C1 segment of cervical spinal cord (tissue), 14 donors: Measurements from ENCODE around the gene OR10V1.
A peak's percentile ranks its signal among the peaks of the same experiment; 100 is the strongest.

Experiments
- DNase-seq, 14 donors: peaks; one replicate each; lab custom pipeline; 2025; lab: John Stamatoyannopoulos, UW

OR10V1 gene, protein sequence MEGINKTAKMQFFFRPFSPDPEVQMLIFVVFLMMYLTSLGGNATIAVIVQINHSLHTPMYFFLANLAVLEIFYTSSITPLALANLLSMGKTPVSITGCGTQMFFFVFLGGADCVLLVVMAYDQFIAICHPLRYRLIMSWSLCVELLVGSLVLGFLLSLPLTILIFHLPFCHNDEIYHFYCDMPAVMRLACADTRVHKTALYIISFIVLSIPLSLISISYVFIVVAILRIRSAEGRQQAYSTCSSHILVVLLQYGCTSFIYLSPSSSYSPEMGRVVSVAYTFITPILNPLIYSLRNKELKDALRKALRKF

DNA sequence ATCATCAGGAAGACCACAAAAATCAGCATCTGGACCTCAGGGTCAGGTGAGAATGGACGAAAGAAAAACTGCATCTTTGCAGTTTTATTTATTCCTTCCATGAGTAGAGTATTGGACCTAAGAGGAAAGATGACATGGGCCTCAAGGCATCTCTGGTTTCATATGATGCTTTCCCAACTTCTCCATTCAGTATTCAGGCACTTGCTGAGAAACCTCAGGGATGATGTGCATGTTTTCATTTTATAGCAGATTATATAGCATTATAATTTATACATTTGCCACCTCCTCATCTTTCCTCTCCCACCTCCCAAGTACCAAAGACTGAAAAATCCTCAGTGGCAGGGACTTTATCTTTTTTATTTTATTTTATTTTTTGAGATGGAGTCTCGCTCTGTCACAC, at the start of gene OR10V1:
TSS of gene OR10V1 (minus strand) at position 101 of the 400 bp plus-strand sequence. CDS start at position 101, 0 bp downstream.
- DNase-seq, result no peak

DNA sequence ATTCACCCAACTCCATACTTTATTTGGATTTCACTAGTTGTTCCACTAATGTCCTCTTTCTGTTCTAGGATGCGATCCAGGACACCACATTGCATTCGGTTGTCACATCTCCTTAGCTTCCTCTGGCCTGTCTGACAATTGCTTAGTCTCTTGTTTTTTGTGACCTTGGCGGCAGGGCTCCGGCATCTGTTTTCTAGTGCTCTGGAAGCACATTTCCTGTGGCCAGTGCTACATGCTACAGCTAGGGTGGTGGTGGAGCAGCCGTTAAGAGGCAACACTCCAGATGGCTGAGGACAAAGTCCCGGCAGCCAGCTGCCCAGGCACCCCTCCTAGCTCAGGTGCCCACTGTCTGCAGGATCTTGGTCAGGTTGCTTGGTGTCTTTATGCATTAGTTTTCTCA, 48.3 kb upstream of the OR10V1 start:
- DNase-seq, result no peak

DNA sequence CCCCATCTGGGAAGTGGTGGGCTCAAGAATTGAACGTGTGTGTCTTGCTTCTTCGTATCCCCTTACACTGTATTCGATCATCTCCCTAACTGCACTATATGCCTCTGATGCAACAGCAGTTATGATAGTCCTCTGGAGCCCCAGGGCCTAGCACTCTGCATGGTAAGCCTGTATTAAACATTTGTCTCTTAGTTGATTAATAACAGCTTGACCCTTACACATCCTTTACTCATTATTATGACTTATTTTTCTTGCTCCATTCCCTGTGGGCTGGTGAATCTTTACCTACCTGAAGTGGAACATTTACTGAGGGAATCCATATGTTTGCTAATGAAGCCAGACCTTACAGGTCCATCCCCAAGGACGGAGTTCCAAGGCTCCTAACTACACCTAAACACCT, 47.1 kb upstream of the OR10V1 start:
- no peak for DNase-seq

DNA sequence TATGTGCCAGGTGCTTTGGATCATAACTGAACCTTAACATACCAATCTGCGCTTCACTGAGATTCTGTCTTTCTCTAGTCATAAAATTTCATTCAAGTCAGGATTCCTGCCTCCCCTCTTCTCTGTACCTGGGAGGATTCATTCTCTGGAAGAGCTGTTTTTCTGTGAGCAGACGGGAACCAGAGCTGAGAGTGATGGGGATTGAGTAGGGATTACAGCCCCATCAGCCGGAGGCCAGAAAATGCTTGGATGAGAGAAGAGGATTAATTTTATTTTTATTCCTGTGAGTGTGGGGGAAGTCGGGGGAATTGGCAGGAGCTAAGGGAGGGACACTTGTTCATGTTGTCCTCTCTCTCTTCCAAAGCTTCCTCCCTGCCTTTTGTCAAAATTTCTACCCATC, 46.3 kb upstream of the OR10V1 start:
- DNase-seq, result no peak

DNA sequence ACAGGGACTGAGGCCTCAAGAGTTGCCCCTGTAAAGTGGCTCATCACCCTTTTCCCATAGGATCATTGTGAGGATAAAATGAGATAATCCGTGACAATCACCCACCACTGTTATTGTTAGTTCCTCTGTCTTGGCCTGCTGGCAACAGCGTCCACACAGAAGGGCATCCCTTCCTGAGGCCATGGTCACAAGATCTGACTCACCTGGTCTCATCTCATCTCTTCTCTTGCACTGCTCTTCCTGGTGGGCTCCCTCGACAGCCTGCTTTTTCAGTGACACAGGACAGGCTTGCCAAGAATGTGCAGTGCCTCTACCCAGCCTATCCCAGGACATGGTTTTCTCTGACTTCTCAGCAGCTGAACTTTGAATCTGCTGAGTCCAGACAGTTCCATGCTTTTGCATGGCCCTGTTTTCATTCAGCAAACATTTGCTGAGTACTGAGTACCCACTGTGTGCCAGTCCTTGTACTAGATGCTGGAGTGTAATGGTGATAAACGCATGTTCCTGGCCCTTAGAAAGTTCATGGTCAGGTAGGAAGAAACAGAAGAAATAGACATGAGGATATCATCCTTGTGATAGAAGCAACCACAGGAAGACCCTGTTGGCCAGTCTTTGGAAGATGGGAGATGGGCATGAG, 44.9 kb upstream of the OR10V1 start:
- no peak for DNase-seq

DNA sequence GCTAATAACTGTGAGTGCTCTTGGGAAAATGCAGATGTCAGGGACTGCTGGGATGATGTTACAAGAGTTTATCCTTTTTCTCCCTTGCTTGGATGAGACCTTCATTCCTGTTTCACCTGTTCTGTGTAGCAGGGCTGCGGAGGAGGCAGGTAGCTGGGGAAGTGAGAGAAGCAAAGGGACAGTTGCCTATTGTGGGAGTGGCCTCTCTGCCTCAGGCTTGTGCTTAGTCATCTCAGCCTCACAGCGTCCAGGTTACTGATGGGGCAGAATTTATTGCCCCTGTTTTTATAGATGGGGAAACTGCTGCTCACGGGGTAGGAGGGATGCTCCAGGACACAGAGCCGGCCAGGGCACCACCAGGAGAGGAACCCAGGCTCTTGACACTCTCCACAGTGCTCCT, 43.2 kb upstream of the OR10V1 start:
- DNase-seq, result peak in 2 of 14 donors; percentile 8 to 21

DNA sequence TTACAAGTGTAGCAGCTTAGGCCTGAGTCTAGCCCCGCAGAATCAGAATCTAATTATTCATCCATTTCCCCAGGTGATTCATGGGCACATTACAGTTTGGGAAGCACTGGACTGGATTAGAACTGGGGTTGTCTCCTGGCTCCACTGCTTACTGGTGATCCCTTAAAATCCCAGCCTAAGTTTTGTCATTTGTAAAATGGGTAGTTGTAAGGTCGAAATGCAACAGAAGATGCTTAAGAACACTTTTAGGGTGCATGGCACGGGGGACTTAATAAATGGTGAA, 42.9 kb upstream of the OR10V1 start:
- no peak for DNase-seq

DNA sequence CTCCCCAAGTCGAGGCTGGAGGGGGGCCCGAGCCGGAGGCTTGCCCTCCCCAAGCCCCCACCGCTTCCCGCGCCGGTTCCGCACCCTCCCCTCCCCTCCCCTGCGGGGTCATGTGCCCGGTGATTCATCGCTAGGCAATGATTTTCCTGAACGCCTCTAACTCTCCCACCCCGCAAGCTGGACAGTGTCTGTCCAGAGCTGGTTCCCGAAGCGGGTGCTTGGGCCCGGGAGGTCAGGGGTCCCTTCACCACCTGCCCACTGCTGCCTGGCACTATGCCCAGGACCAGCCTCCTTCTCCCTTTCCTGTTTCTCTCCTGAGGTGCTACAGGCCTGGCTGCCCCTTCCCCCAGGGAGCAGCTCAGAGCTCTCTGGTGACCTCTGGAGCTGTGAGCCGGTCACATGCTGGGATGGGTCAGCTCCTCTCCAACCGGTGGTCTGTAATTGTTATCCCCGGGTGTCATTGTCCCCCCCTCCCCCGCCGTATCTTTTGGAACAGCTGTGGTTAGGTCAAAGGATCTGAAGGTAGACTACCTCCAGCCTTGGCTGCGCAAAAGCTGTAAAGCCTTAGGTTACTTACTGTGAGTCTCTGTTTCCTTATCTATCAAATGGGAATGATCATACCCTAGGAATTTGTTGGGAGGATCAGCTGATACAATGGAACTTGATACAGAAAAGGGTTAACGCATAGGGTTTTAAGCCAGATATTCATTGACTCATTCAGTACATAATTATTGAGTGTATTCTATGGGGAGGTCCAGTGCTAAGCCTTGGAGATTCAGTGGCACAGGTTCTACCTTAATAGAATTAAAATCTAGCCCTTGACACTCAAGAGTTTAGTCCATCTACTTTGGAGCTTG, 42.3 kb upstream of the OR10V1 start:
- DNase-seq, result peak in 12 of 14 donors; percentile 35 to 85 (median 60)

DNA sequence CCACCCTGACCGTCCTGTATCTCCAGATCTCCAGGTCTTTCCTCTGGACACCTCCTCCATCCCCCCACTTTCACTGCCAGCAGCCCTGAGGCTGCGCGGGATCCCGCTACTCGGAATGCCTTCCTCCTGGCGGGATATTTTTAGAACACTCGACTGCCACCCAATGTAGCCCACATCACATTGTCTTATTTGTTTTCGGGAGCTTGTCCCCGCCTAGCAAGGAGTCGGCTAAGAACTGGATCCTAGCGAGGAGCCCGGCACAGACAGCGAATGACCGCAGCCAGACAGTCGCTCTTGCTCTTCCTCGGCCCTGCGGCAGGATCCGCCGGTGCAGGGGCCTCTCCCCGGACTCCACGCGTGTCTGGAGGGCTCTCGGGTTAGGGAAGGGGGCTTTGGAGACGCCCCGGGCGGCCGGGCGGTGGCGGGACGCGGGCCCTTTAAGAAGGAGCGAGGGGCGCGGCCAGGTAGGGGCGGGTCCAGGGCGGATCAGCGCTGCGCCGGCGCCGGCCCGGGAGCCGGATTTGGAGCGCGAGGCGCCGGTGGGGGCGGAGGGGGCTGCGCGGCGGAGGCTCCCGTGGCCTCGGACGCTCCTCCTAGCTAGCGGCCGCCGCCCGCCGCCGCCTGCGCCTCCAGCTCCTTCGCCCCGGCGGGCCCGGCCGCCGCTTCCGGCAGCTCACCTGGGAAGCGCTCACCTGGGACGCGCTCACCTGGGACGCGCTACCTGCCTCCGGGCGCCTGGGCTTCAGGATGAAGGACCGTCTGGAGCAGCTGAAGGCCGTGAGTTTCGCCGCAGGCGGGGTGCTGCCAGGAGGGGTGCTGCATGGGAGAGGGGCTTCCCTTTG, 41.4 kb upstream of the OR10V1 start, which contains the start of gene STX3:
TSS of gene STX3 (plus strand) at position 518 of the 842 bp plus-strand sequence. CDS start at position 748, 230 bp downstream.
- peak in 12 of 14 donors; percentile 28 to 81 (median 54) for DNase-seq

DNA sequence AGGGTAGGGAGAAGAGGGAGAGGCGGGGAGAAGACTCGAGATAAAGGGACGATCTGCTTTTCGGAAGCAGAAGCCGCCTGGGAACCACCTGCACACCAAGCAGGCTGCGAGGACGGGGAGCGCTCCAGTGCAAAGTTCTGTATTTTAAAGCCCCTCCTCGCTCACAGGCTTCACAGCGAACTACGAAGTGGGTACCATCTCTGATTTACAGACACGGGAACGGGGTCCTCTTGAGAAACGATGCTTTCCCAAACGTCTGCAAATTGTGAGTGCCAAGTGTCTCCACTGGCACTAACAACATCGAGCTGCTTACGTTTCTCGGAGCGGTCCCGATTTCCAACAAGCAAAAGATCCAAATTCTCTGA, 40.8 kb upstream of the OR10V1 start:
- peak in 4 of 14 donors; percentile 40 to 66 (median 48) for DNase-seq

DNA sequence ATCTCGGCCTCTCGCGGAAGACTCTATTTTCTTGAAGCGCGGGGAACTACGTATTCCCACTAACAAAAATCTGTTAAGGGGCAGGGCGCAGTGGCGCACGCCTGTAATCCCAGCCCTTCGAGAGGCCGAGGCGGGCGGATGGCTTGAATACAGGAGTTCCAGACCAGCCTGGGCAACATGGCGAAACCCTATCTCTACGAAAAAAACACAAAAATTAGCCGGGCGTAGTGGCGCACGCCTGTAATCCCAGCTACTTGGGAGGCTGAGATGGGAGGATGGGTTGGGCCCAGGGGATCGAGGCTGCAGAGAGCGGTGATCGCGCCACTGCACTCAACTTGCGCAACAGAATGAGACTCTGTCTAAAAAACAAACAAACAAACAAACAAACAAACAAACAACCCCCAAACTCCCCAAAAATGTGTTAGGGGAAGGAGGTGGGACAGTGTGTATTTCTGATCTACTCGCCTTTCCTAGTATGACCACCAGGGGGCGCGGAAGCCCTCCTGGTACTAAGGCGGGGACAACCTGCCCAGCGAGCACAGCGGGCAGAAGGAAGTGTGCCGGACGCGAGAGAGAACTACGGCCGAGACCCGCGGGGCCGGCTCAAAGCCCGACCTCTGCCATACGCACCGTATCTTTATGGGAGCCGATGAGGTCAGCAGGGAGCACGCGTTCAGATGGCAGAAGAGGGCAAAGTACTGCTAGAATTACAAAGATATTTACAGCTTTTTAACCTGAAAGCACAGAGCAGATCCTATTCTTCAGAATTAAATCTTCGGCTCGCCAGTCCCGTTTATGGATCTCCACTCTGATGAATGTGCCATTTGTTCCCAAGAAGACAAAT, 40.2 kb upstream of the OR10V1 start:
- DNase-seq, result peak in 13 of 14 donors; percentile 26 to 82 (median 68)

DNA sequence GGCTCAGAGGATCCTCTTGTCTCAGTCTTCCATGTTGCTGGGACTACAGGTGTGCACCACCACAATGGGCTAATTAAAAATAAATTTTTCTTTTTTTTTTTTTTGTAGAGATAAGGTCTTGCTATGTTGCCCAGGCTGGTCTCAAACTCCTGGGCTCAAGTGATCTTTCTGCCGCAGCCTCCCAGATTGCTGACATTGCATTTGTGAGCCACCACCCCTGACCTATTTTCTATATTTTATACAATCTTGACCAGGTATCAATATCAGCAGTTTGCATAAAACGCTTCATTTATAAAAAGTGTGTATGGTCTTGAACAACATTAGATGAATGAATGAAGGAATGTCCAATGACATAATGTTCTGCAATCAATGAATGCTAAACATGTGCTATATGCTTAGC, 32.5 kb upstream of the OR10V1 start:
- no peak for DNase-seq

DNA sequence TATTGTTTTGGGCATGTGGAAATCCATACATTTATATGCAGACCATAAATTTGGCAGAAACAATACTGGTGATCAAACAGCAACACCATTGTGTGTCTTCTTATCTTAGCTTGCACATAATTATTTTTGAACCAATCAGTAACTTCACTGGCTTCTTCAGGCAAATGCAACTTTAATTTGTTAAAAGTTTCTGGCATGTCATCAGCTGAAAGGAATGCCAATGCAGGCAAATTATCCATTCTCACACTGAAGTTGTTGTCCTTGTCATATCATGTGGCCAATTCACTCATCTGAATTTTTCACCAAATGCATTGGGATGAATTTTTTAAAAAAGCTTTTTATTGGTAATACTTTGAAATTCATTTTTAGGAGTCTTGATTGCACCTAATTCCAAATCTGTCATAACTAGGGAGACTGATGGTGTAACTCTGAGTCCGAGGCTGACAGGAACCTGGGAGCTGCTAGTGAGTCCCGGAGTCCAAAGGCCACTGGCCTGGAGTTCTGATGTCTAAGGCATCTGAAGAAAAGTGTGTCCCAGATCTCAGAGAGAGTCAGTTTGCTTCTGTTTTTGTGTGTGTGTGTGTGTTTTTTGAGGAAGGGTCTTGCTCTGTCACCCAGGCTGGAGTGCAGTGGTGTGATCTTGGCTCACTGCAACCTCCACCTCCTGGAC, 17.4 kb upstream of the OR10V1 start:
- no peak for DNase-seq

DNA sequence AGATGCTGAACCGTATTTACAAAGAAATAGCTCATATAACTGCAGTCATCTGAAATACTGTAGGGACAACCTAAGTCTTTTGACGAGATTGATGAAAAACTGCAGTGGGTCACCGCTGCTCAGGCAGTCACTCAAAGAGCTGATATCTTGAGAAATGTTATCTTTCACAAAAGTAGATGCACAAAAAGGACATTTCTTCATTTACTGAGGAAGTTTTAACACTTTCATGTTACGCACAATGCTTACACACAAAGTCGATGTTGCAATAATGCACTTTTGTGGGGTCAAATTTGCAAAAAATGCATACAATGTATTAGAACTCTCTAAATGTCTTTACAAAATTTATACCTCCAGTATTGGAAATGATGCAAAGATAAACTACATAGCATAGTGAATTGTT, 16.2 kb upstream of the OR10V1 start:
- DNase-seq, result no peak

DNA sequence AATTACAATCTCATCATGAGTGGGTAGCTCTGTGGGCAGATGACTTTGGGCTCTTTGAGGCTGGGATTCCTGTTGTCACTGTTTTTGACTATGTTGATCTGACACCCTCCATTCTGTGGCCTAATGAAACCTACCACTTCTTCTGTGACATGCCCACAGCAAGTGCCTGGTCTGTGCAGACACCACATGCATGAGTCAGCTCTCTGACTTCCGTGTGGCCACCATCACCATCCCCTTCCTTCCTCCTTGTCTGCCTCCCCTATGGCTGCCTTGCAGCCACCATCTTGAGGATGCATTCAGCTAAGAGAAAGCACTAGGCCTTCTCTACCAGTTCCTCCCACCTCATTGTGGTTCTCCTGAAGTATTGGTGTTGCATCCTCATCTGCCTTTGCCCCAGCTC, 15.3 kb upstream of the OR10V1 start:
- DNase-seq, result no peak

DNA sequence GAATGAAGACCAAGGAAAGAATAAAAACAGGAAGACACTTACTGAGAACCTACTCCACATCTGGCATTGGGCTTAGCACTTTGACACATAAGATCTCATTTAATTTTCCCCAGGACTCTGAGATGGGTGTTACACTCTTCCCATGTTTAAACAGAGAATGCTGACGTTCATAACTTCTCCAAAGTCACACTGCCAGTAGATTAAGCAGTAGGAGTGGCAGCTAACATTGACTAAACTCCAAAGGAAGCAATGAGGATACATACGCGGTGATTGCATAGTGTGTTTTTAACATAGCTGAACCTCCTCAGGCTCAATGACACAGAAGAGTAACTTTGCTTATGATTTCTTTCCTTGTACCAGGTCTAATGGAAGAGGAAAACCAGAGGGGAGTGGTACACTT, 14.5 kb upstream of the OR10V1 start:
- DNase-seq, result no peak

DNA sequence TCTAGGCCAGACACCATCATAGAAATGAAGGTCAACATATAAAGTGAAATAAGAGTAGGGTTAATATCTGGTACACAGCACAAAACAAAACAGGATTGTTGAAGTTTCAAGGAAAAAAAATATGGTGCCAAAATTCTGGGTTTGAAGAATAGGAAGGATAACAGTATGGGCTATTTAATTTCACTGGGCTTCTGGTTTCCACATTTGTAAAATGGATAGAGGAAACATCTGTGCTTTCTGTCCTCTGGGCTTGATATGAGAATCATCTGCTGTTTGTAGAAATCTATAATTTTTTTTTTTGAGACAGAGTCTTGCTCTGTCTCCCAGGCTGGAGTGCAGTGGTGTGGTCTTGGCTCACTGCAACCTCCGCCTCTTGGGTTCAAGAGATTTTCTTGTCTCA, 13.8 kb upstream of the OR10V1 start:
- no peak for DNase-seq

DNA sequence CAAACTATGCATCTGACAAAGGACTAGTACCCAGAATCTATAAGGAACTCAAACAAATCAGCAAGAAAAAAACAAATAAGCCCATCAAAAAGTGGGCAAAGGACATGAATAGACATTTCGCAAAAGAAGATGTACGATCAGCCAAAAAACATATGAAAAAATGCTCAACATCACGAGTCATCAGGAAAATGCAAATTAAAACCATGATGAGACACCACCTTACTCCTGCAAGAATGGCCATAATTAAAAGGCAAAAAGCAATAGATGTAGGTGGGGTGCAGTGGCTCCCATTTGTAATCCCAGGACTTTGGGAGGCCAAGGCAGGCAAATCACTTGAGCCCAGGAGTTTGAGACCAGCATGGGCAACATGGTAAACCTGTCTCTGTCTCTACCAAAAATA, 10.4 kb upstream of the OR10V1 start:
- no peak for DNase-seq

DNA sequence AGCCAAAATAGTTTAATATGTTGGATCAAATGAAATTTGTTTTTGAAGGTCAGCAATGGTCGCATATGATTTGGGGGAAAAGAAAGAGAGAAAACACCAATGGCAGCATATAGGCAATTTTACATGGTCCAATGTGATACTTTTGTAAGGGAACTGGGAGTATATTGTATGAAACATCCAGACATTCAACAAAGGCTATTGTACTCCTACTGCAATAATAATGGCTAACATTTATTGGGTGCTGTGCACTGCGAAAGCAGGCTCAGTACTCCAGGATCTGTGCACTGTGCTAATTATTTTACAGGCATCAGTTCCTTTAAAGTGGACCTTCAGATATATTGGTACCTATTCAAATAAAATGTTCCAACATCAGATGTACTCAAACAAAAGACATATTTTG, 5.9 kb upstream of the OR10V1 start:
- DNase-seq, result no peak

DNA sequence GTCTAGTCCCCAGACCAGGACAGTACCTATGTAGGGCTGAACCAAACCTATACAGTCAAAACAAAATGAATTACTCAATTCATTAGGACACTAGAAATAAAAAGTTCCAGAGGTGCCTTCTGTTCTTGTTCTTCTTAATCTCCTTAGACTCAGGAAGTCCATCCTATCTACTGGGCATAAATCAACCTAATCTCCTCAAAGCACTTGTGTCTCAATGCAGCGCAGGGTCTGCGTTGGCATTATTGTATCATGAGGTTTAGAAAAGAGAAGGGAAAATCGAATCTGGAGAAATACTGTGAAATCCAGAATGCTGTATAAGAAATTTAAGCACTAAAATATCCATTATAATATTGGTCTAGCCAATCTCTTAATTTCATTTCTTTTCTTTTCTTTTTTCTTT, 2.4 kb upstream of the OR10V1 start:
- no peak for DNase-seq
